K562 (cell line): ENCODE data around the gene CDC42SE2. TPM values are rescaled to one million over a fixed set of nuclear protein-coding genes. Genes with fewer than 3 reads are reported as not detected.

Source experiments
- ATAC-seq: fragments of 200-7000 bp; cut with Tn5 transposase; 3 replicates; pipeline ENCODE4 v1.9.1; 2020; ENCODE audit warnings: moderate library complexity
- BruUV-seq: library from RNA; stranded (reverse); fragments of 400-500 nt; replicated peaks from 2 replicates; lab custom pipeline; 2021; lab: Mats Ljungman, UMichigan
- CTCF ChIA-PET: fragments of 300-600 bp; formaldehyde crosslinking; extraction: SDS; loops from one replicate; lab custom pipeline; 2021; ENCODE audit warnings: low intra/inter-chr PET ratio; lab: Yijun Ruan, JAX
- POLR2A ChIA-PET: fragments of 300-600, 350-650 bp; sonication (Branson Sonifier 250); formaldehyde crosslinking; extraction: SDS; loops from one replicate; lab custom pipeline; 2021; ENCODE audit warnings: antibody characterized with exemption, inconsistent platforms; lab: Yijun Ruan, JAX
- DNase-seq, 4 experiments: peaks; one replicate each; pipeline versions ENCODE4 v3.0.0 to v3.0.0-alpha.2; 2011 to 2018; ENCODE audit warnings: low spot score in 3 of 4, mixed read lengths in 3 of 4; ENCODE audit errors: extremely low read depth in 1 of 4
- FAIRE-seq: peaks from 2 replicates; lab custom pipeline; 2011; peaks lifted over from hg19 to GRCh38; lab: Jason Lieb, UNC
- H2AFZ ChIP-seq: 2 replicates; pipeline ENCODE4 v1.6.0; 2011; ENCODE audit warnings: low read depth, low read length, control low read depth, inconsistent platforms
- H3K27ac ChIP-seq: fragments of 200-600 bp; 3 replicates; pipeline ENCODE4 v1.8.0; 2011; ENCODE audit warnings: low read depth, mild to moderate bottlenecking, control low read depth, inconsistent platforms, low read length, moderate library complexity, mixed read lengths; ENCODE audit errors: extremely low read depth
- H3K27me3 ChIP-seq, 2 experiments: fragments of 300-600 bp in 1 of 2; 2 replicates in 1 of 2; 3 replicates in 1 of 2; pipeline versions ENCODE4 v1.6.0 to v1.8.0; 2011; ENCODE audit warnings: inconsistent platforms in 2 of 2, low read length in 2 of 2, mild to moderate bottlenecking in 1 of 2, mixed read lengths in 1 of 2, moderate library complexity in 1 of 2; ENCODE audit not compliant: control insufficient read depth in 2 of 2, insufficient read depth in 2 of 2
- H3K36me3 ChIP-seq: fragments of 300-600 bp; 3 replicates; pipeline ENCODE4 v1.8.0; 2011; ENCODE audit warnings: mild to moderate bottlenecking, low read length, inconsistent platforms; ENCODE audit not compliant: control insufficient read depth, insufficient read depth
- H3K4me1 ChIP-seq, 2 experiments: fragments of 200-600 bp in 1 of 2; replicated peaks in 1 of 2; 2 replicates in 1 of 2; 3 replicates in 1 of 2; pipeline versions ENCODE4 v1.5.1 to v1.8.0; 2011; ENCODE audit warnings: inconsistent platforms in 2 of 2, low read length in 2 of 2, mild to moderate bottlenecking in 1 of 2, mixed read lengths in 1 of 2, moderate library complexity in 1 of 2; ENCODE audit not compliant: control insufficient read depth in 2 of 2, insufficient read depth in 2 of 2
- H3K4me2 ChIP-seq: 2 replicates; pipeline ENCODE4 v1.6.1; 2011; ENCODE audit warnings: low read length, control low read depth, inconsistent platforms, mixed read lengths; ENCODE audit not compliant: insufficient read depth
- H3K4me3 ChIP-seq: fragments of 200-600 bp; sonication (generic), shearing (Covaris generic); 2 replicates; pipeline ENCODE4 v1.5.1; 2016; ENCODE audit warnings: control low read depth, inconsistent platforms
- H3K79me2 ChIP-seq: fragments of 200-600 bp; 3 replicates; pipeline ENCODE4 v1.8.0; 2011; ENCODE audit warnings: low read length, inconsistent platforms; ENCODE audit not compliant: control insufficient read depth, insufficient read depth
- H3K9ac ChIP-seq, 2 experiments: 2 replicates each; pipeline versions ENCODE4 v1.6.0 to v1.6.1; 2011; ENCODE audit warnings: low read depth in 2 of 2, low read length in 2 of 2, control low read depth in 1 of 2, inconsistent platforms in 1 of 2, mild to moderate bottlenecking in 1 of 2, mixed read lengths in 1 of 2; ENCODE audit not compliant: insufficient read depth in 1 of 2
- H3K9me1 ChIP-seq: one replicate; pipeline ENCODE4 v1.6.0; 2011; ENCODE audit warnings: inconsistent platforms, mild to moderate bottlenecking, low read length, moderate library complexity; ENCODE audit not compliant: control insufficient read depth, insufficient read depth
- H3K9me3 ChIP-seq: replicated peaks from 2 replicates; pipeline ENCODE4 v1.5.1; 2011; ENCODE audit warnings: low read depth, low read length, inconsistent platforms; ENCODE audit not compliant: control insufficient read depth, insufficient read depth
- H4K20me1 ChIP-seq: replicated peaks from 2 replicates; pipeline ENCODE4 v1.6.1; 2011; ENCODE audit warnings: low read length, inconsistent platforms, mixed read lengths; ENCODE audit not compliant: control insufficient read depth, insufficient read depth
- ASH1L ChIP-seq: fragments of 450-650 bp; IDR thresholded peaks from 2 replicates; pipeline ENCODE4 v1.6.1; 2018; ENCODE audit warnings: borderline replicate concordance, mild to moderate bottlenecking, low read depth; ENCODE audit not compliant: partially characterized antibody
- BDP1 ChIP-seq: IDR thresholded peaks from 3 replicates; pipeline ENCODE4 v1.6.1; 2011; ENCODE audit not compliant: insufficient read length, insufficient read depth
- DPF2 ChIP-seq: fragments of 450-650 bp; IDR thresholded peaks from 2 replicates; pipeline ENCODE4 v1.6.1; 2016
- ELF4 ChIP-seq: fragments of 450-650 bp; formaldehyde crosslinking; IDR thresholded peaks from 2 replicates; pipeline ENCODE4 v1.4.0; 2022; ENCODE audit warnings: missing genetic modification characterization
- SIN3A ChIP-seq, 2 experiments: fragments of 150-350 bp in 1 of 2; IDR thresholded peaks; 2 replicates each; pipeline ENCODE4 v1.6.1; 2011 to 2016; ENCODE audit warnings: borderline replicate concordance in 2 of 2, low read depth in 2 of 2, low read length in 2 of 2, mild to moderate bottlenecking in 2 of 2, moderate library complexity in 2 of 2; ENCODE audit not compliant: control insufficient read depth in 1 of 2
- ZNF347 ChIP-seq: fragments of 450-650 bp; formaldehyde crosslinking; IDR thresholded peaks from 2 replicates; pipeline ENCODE4 v1.4.0; 2020; ENCODE audit warnings: low read depth, mild to moderate bottlenecking, moderate library complexity
- ZNF586 ChIP-seq: fragments of 450-650 bp; formaldehyde crosslinking; conservative IDR thresholded peaks from 2 replicates; pipeline ENCODE4 v1.4.0; 2020; ENCODE audit warnings: mild to moderate bottlenecking, moderate library complexity
- ZNF77 ChIP-seq: fragments of 250-450 bp; sonication (Bioruptor Pico); IDR thresholded peaks from 2 replicates; pipeline ENCODE4 v1.5.0; 2020
- WGBS: fragments of 100-300 bp; shearing (Covaris generic); methylation state at CpG from one replicate; pipeline ENCODE4 v1.1.6; 2016; ENCODE audit warnings: low coverage, mixed read lengths; ENCODE audit not compliant: insufficient coverage; ENCODE audit errors: missing lambda C conversion rate; 5-methylcytosine and 5-hydroxymethylcytosine counted together
- in situ Hi-C: fragments of 300-500 bp; cut with MboI; formaldehyde crosslinking; loops from 4 replicates; pipeline ENCODE4 v1.15.0; 2018; ENCODE audit warnings: inconsistent platforms, mixed read lengths
- intact Hi-C: fragments of 100-400 bp; cut with micrococcal nuclease; formaldehyde crosslinking; loops from 2 replicates; pipeline ENCODE4 v1.14.2; 2022
- polyA plus RNA-seq, 8 experiments: library from polyadenylated mRNA; depleted of rRNA in 4 of 8; stranded (reverse) in 5 of 8; unstranded in 3 of 8; fragments of >200 nt; fragmentation: Nextera tagmentation in 2 of 8; fragmentation: Illumina TruSeq in 1 of 8; extraction: Ambion mirVana in 2 of 8; extraction: Trizol in 1 of 8; gene quantifications; 2 replicates each; pipeline versions ENCODE4 v1.2.1 to v1.2.3, GENCODE V29; 2011 to 2014; ENCODE audit warnings: inconsistent platforms in 1 of 8, missing spikeins in 1 of 8
- total RNA-seq, 7 experiments: library from RNA; depleted of rRNA in 6 of 7; stranded (reverse); fragments of >200 nt in 6 of 7; fragmentation: Illumina TruSeq in 2 of 7; extraction: Trizol in 2 of 7; gene quantifications; 2 replicates each; pipeline versions ENCODE4 v1.2.1 to v1.2.3, GENCODE V29; 2011 to 2021; ENCODE audit warnings: low replicate concordance in 1 of 7
- TF ChIP-seq, protein P1 (sequence below): fragments of 450-650 bp; formaldehyde crosslinking; IDR thresholded peaks from 2 replicates; pipeline ENCODE4 v1.4.0; 2022; ENCODE audit warnings: missing genetic modification characterization
- TF ChIP-seq, protein P2 (sequence below), 2 experiments: fragments of 450-650 bp; IDR thresholded peaks; 2 replicates each; pipeline ENCODE4 v1.6.1; 2016; ENCODE audit warnings: mild to moderate bottlenecking in 2 of 2, borderline replicate concordance in 1 of 2, low read depth in 1 of 2, moderate library complexity in 1 of 2

The CDC42SE2 gene
- total and polyA plus RNA-seq, 9 of the 15 experiments (the other 6 are each of a cell fraction or from before 2014, with no cell fraction given): 24.8 to 44.3 (median 32.7) TPM

DNA sequence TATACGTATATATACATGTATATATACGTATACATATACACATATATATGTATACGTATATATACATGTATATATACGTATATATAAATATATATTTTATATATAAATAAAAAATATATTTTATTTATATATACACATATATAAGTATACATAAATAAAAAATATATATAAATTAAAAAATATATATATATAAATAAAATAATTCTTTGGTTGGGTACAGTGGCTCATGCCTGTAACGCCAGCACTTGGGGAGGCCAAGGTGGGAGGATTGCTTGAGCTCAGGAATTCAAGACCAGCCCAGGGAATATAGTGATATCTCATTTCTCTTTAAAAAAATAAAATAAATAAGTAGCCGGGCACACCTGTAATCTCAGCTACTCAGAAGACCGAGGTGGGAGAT, 155.0 kb downstream of the CDC42SE2 start:
- ChIA-PET CTCF (no interaction called here), POLR2A (interaction anchor here (1.3 kb wide), 1 partner anchor 13 kb away, joined by 4 read pairs; no protein-coding TSS in a partner anchor)
- no peak overlapping the region for H2AFZ ChIP-seq
- intact Hi-C loops: loop anchor here (5.0 to 10.0 kb wide), 4 partner anchors 307 to 1644 kb away; no protein-coding TSS in a partner anchor
- no peaks in the 10 kb centered on the region for H3K79me2 ChIP-seq
- peaks cover 25% of the 10 kb centered on the region; the same call in 2 of the 3 replicates for H3K36me3 ChIP-seq
- H4K20me1 ChIP-seq: no peaks in the 10 kb centered on the region
- 88% methylated on average over 7 of the region's 7 CpGs for WGBS
- DNase-seq (no peak), ATAC-seq (no peak), FAIRE-seq (no peak)
- in situ Hi-C loops: no loop called here
- TF ChIP-seq ELF4 (CRISPR knock-in tag): no peak
- TF ChIP-seq ZNF77: no peak
- no peak for TF ChIP-seq SIN3A (IDR thresholded peaks at IDR 0.05; ENCODE audit: borderline replicate concordance in 2 of 2, control insufficient read depth in 1 of 2, low read depth in 2 of 2, low read length in 2 of 2)
- no peak for TF ChIP-seq ASH1L
- TF ChIP-seq, protein P1, sequence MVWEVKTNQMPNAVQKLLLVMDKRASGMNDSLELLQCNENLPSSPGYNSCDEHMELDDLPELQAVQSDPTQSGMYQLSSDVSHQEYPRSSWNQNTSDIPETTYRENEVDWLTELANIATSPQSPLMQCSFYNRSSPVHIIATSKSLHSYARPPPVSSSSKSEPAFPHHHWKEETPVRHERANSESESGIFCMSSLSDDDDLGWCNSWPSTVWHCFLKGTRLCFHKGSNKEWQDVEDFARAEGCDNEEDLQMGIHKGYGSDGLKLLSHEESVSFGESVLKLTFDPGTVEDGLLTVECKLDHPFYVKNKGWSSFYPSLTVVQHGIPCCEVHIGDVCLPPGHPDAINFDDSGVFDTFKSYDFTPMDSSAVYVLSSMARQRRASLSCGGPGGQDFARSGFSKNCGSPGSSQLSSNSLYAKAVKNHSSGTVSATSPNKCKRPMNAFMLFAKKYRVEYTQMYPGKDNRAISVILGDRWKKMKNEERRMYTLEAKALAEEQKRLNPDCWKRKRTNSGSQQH (CRISPR knock-in tag): no peak
- TF ChIP-seq, protein P2, sequence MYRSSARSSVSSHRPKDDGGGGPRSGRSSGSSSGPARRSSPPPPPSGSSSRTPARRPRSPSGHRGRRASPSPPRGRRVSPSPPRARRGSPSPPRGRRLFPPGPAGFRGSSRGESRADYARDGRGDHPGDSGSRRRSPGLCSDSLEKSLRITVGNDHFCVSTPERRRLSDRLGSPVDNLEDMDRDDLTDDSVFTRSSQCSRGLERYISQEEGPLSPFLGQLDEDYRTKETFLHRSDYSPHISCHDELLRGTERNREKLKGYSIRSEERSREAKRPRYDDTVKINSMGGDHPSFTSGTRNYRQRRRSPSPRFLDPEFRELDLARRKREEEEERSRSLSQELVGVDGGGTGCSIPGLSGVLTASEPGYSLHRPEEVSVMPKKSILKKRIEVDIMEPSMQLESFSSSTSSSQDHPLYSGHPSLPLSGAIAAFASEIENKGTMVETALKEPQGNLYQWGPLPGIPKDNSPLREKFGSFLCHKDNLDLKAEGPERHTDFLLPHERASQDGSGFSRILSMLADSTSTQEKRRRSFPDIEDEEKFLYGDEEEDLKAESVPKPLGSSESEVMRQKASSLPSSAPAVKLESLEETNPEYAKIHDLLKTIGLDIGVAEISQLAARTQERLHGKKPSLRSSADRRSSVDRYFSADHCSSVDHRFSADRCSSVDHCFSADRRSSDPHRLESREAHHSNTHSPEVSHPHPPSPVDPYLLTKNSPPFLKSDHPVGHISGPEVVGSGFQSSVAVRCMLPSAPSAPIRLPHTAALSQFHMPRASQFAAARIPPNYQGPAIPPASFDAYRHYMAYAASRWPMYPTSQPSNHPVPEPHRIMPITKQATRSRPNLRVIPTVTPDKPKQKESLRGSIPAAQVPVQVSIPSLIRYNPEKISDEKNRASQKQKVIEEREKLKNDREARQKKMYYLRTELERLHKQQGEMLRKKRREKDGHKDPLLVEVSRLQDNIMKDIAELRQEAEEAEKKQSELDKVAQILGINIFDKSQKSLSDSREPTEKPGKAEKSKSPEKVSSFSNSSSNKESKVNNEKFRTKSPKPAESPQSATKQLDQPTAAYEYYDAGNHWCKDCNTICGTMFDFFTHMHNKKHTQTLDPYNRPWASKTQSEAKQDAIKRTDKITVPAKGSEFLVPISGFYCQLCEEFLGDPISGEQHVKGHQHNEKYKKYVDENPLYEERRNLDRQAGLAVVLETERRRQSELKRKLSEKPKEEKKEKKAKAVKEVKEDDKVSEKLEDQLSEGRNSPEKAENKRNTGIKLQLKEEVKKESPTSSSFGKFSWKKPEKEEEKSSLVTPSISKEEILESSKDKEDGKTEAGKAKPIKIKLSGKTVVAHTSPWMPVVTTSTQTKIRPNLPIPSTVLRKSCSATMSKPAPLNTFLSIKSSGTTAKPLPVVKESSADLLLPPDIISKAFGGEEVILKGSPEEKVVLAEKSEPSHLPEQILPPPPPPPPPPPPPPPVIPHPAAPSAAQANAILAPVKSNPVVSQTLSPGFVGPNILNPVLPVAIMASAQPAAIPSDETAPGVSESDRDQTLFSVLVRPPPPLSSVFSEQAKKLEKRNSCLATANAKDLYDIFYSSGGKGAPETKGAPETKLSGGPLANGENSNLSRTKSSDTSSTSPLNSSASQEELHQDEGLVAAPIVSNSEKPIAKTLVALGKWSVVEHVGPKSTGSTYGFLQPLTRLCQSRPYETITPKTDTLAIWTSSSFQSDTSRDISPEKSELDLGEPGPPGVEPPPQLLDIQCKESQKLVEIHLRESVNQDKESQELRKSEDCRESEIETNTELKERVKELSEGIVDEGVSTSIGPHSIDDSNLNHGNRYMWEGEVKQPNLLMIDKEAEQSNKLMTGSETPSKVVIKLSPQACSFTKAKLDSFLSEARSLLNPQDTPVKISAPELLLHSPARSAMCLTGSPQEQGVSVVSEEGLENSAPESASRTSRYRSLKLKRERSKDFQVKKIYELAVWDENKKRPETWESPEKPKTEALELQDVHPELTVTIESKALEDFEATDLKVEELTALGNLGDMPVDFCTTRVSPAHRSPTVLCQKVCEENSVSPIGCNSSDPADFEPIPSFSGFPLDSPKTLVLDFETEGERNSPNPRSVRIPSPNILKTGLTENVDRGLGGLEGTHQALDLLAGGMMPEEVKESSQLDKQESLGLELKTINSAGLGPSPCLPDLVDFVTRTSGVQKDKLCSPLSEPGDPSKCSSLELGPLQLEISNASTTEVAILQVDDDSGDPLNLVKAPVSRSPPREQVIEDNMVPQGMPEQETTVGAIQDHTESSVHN (IDR thresholded peaks at IDR 0.05; ENCODE audit: borderline replicate concordance in 1 of 2, low read depth in 1 of 2): no peak
- no peak for TF ChIP-seq ZNF586 (CRISPR knock-in tag)
- no peak for TF ChIP-seq BDP1
- TF ChIP-seq DPF2: no peak
- TF ChIP-seq ZNF347: no peak
- BruUV-seq: no TSS peak
- H3K9me1 ChIP-seq: no peaks in the 10 kb centered on the region
- H3K4me2 ChIP-seq: no peak overlapping the region
- no peaks in the 10 kb centered on the region for H3K9me3 ChIP-seq
- H3K9ac ChIP-seq: no peak overlapping the region
- H3K4me3 ChIP-seq: no peak overlapping the region
- no peaks in the 10 kb centered on the region for H3K27me3 ChIP-seq
- H3K27ac ChIP-seq: no peak overlapping the region
- no peaks in the 10 kb centered on the region for H3K4me1 ChIP-seq
